SW480 (cell line): ENCODE results near the gene FOLR3.
"Not testable (repeated sequence)": the region's sequence is repeated elsewhere in the genome, so short reads cannot be mapped to it uniquely, and the experiment has no call there.

Experiments
- DNase-seq: peaks from one replicate; pipeline ENCODE4 v3.0.0-alpha.2; 2016; ENCODE audit warnings: low spot score

Gene FOLR3

GRCh38 chr11:72135473-72135872 lies at the start of gene FOLR3:
Gene FOLR3 (plus strand): TSS chr11:72135725. CDS start chr11:72135953, 228 bp downstream.
- not testable (repeated sequence) for DNase-seq

- no peak for DNase-seq
Observed at GRCh38 chr11:72088076-72088808, 47.3 kb upstream of the FOLR3 start.

- DNase-seq = no peak
Observed at GRCh38 chr11:72091292-72091691, 44.2 kb upstream of the FOLR3 start.

- no peak for DNase-seq
Observed at GRCh38 chr11:72098741-72099140, 36.8 kb upstream of the FOLR3 start.

GRCh38 chr11:72100009-72100408 lies 35.5 kb upstream of the FOLR3 start:
- DNase-seq = no peak

GRCh38 chr11:72100462-72100861 lies 35.1 kb upstream of the FOLR3 start:
- DNase-seq = no peak

- no peak for DNase-seq
Observed at GRCh38 chr11:72102162-72102561, 33.4 kb upstream of the FOLR3 start.

- DNase-seq = no peak
Observed at GRCh38 chr11:72102631-72102945, 32.9 kb upstream of the FOLR3 start.

- peak; percentile 99 for DNase-seq
Observed at GRCh38 chr11:72102946-72103753, 32.4 kb upstream of the FOLR3 start, which contains the start of gene LAMTOR1. Gene LAMTOR1 (minus strand): TSS chr11:72103297. CDS start chr11:72103224, 73 bp downstream.

- no peak for DNase-seq
Observed at GRCh38 chr11:72103754-72104167, 31.8 kb upstream of the FOLR3 start.

- DNase-seq = no peak
Observed at GRCh38 chr11:72105888-72106287, 29.6 kb upstream of the FOLR3 start, which contains the start of gene TOMT. Gene TOMT (plus strand): TSS chr11:72105924. CDS start chr11:72105952, 28 bp downstream.

- DNase-seq = no peak
Observed at GRCh38 chr11:72111300-72112142, 24.0 kb upstream of the FOLR3 start.

- DNase-seq = peak; percentile 100
Observed at GRCh38 chr11:72112143-72112977, 23.2 kb upstream of the FOLR3 start, which contains the start of gene ANAPC15. Gene ANAPC15 (minus strand): TSS chr11:72112695. CDS start chr11:72111276, 1,419 bp downstream.

- no peak for DNase-seq
Observed at GRCh38 chr11:72112978-72113808, 22.3 kb upstream of the FOLR3 start.

GRCh38 chr11:72114570-72114969 lies 21.0 kb upstream of the FOLR3 start:
- no peak for DNase-seq

- DNase-seq = no peak
Observed at GRCh38 chr11:72116019-72116755, 19.3 kb upstream of the FOLR3 start.

- DNase-seq = no peak
Observed at GRCh38 chr11:72119198-72119597, 16.3 kb upstream of the FOLR3 start.

GRCh38 chr11:72120930-72121329 lies 14.6 kb upstream of the FOLR3 start:
- DNase-seq = no peak

GRCh38 chr11:72122607-72123006 lies 12.9 kb upstream of the FOLR3 start:
- no peak for DNase-seq
